Activated B cell treated with CpG ODN at 0.5 μM for 24 hours (primary cell): ENCODE measurements around the gene ETNK1. TPM values are rescaled to one million over a fixed set of nuclear protein-coding genes. Genes with fewer than 3 reads are reported as not detected.

Experiments
- ATAC-seq: fragments of 200-7000 bp; cut with Tn5 transposase; one replicate; pipeline ENCODE4 v1.10.0; 2021; ENCODE audit warnings: low read depth, mild to moderate bottlenecking, moderate library complexity
- CTCF ChIA-PET: fragments of 350-600 bp; sonication (Branson Sonifier 250); formaldehyde crosslinking; loops from one replicate; lab custom pipeline; 2021; ENCODE audit warnings: antibody characterized with exemption; lab: Charles Lee
- POLR2A ChIA-PET: fragments of 350-600 bp; sonication (Branson Sonifier 250); formaldehyde crosslinking; loops from one replicate; lab custom pipeline; 2021; ENCODE audit warnings: antibody characterized with exemption; lab: Charles Lee
- DNase-seq: peaks from one replicate; pipeline ENCODE4 v3.0.0; 2022
- H3K27ac Mint-ChIP-seq: one replicate; pipeline ENCODE4 v1.8.0; 2020; ENCODE audit warnings: mixed read lengths
- H3K27me3 Mint-ChIP-seq: one replicate; pipeline ENCODE4 v1.8.0; 2021; ENCODE audit warnings: mixed read lengths
- H3K36me3 Mint-ChIP-seq: one replicate; pipeline ENCODE4 v1.8.0; 2021; ENCODE audit warnings: low read depth, mixed read lengths
- H3K4me1 Mint-ChIP-seq: one replicate; pipeline ENCODE4 v1.8.0; 2021; ENCODE audit warnings: mixed read lengths
- H3K4me3 Mint-ChIP-seq: one replicate; pipeline ENCODE4 v1.8.0; 2020; ENCODE audit warnings: mild to moderate bottlenecking, mixed read lengths
- H3K9me3 Mint-ChIP-seq: one replicate; pipeline ENCODE4 v1.8.0; 2020; ENCODE audit warnings: mixed read lengths
- CTCF ChIP-seq: fragments of 200-600 bp; IDR thresholded peaks from one replicate; pipeline ENCODE4 v1.8.0; 2022; ENCODE audit warnings: antibody characterized with exemption, mild to moderate bottlenecking
- intact Hi-C: fragments of 100-400 bp; cut with micrococcal nuclease; formaldehyde crosslinking; loops from one replicate; pipeline ENCODE4 v1.15.1; 2024
- total RNA-seq: library from RNA; stranded (reverse); gene quantifications from 2 replicates; pipeline ENCODE4 v1.2.3, GENCODE V29; 2022

Gene ETNK1
- total RNA-seq, 1 donor from 2014 or later, result 98.5 TPM

- H3K9me3 Mint-ChIP-seq, result no peaks in the 10 kb centered on the region
- CTCF ChIA-PET, result interaction anchor here (1.2 kb wide), 1 partner anchor 8 kb away, joined by 3 read pairs; no protein-coding TSS in a partner anchor
- intact Hi-C loops, result no loop called here
- POLR2A ChIA-PET, result no interaction called here
- peaks cover 46% of the 10 kb centered on the region for H3K36me3 Mint-ChIP-seq
- DNase-seq (no peak), ATAC-seq (no peak)
- TF ChIP-seq CTCF, result no peak
- H3K27me3 Mint-ChIP-seq, result no peaks in the 10 kb centered on the region
- H3K27ac Mint-ChIP-seq, result peak overlapping the region; percentile 18
- H3K4me1 Mint-ChIP-seq, result peaks cover 20% of the 10 kb centered on the region
- H3K4me3 Mint-ChIP-seq, result no peak overlapping the region
Measured at GRCh38 chr12:22648668-22649067, 23.7 kb downstream of the ETNK1 start.

- CTCF ChIA-PET, result no interaction called here
- peaks cover 38% of the 10 kb centered on the region for H3K36me3 Mint-ChIP-seq
- H3K27ac Mint-ChIP-seq, result peak overlapping the region; percentile 36
- no peaks in the 10 kb centered on the region for H3K9me3 Mint-ChIP-seq
- no peak for DNase-seq
- ATAC-seq, result no peak
- H3K4me1 Mint-ChIP-seq, result peaks cover 25% of the 10 kb centered on the region
- intact Hi-C loops, result no loop called here
- POLR2A ChIA-PET, result no interaction called here
- H3K4me3 Mint-ChIP-seq, result no peak overlapping the region
- no peak for TF ChIP-seq CTCF
- H3K27me3 Mint-ChIP-seq, result no peaks in the 10 kb centered on the region
Measured at GRCh38 chr12:22653075-22653474, 28.1 kb downstream of the ETNK1 start.

GRCh38 chr12:22653791-22654190 is 28.8 kb downstream of the ETNK1 start:
- H3K4me3 Mint-ChIP-seq, result no peak overlapping the region
- H3K4me1 Mint-ChIP-seq, result peaks cover 31% of the 10 kb centered on the region
- CTCF ChIA-PET, result no interaction called here
- no peak for TF ChIP-seq CTCF
- no peak overlapping the region for H3K27ac Mint-ChIP-seq
- intact Hi-C loops, result no loop called here
- H3K36me3 Mint-ChIP-seq, result peaks cover 39% of the 10 kb centered on the region
- POLR2A ChIA-PET, result no interaction called here
- no peaks in the 10 kb centered on the region for H3K9me3 Mint-ChIP-seq
- no peak for ATAC-seq
- DNase-seq, result no peak
- no peaks in the 10 kb centered on the region for H3K27me3 Mint-ChIP-seq

- intact Hi-C loops, result no loop called here
- H3K4me1 Mint-ChIP-seq, result peaks cover 28% of the 10 kb centered on the region
- H3K27me3 Mint-ChIP-seq, result no peaks in the 10 kb centered on the region
- peaks cover 47% of the 10 kb centered on the region for H3K36me3 Mint-ChIP-seq
- no peak overlapping the region for H3K27ac Mint-ChIP-seq
- H3K4me3 Mint-ChIP-seq, result no peak overlapping the region
- TF ChIP-seq CTCF, result no peak
- ChIA-PET POLR2A (no interaction called here), CTCF (no interaction called here)
- H3K9me3 Mint-ChIP-seq, result no peaks in the 10 kb centered on the region
- DNase-seq, result no peak
- ATAC-seq, result no peak
Measured at GRCh38 chr12:22656376-22656775, 31.4 kb downstream of the ETNK1 start.

GRCh38 chr12:22656831-22657230 is 31.9 kb downstream of the ETNK1 start:
- no peak for ATAC-seq
- ChIA-PET POLR2A (no interaction called here), CTCF (no interaction called here)
- Mint-ChIP-seq H3K4me3 (no peak overlapping the region), H3K36me3 (peaks cover 49% of the 10 kb centered on the region), H3K27me3 (no peaks in the 10 kb centered on the region), H3K9me3 (no peaks in the 10 kb centered on the region), H3K4me1 (peaks cover 28% of the 10 kb centered on the region), H3K27ac (no peak overlapping the region)
- DNase-seq, result no peak
- TF ChIP-seq CTCF, result no peak
- intact Hi-C loops, result no loop called here
